Measurements from ENCODE around the gene HINT2.

The HINT2 gene

GRCh38 chr9:35814841-35815543 is at the start of gene HINT2:
Gene HINT2 (minus strand): TSS chr9:35815042. CDS start chr9:35814979, 63 bp downstream.
- H3K4me1 ChIP-seq (ENCODE audit: insufficient read depth, low read length), result peaks cover 18% of the 10 kb centered on the region
- H3K36me3 ChIP-seq (ENCODE audit: insufficient read depth, low read length), result no peaks in the 10 kb centered on the region
- peak within 1 kb of the TSS; percentile 72 for H3K4me3 ChIP-seq (ENCODE audit: low read length)
- peak within 1 kb of the TSS; percentile 94 for H2AFZ ChIP-seq (ENCODE audit: low read depth, low read length)
- no peaks in the 10 kb centered on the region for H3K27me3 ChIP-seq (ENCODE audit: insufficient read depth, low read length)
- H3K9me3 ChIP-seq (ENCODE audit: low read length), result no peaks in the 10 kb centered on the region

DNA sequence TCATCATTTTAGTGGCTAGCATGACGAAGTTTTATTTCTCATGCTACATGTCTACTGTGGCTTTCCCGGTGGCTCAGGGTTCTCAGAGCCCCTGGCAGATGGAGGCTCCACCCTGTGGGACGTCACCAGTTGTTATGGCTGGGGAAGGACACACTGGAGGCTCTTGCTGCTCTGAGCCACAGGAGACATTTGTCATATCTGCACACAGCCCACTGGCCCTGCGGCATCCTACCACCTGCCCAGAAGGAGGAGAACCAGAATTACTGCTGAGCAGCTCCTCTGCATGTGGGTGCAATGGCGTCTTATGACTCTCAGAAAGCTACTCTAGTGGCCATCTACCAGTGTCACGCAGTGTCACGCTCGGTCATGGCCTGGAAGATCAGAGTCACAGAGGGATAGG is 48.7 kb upstream of the HINT2 start:
- Histone ChIP-seq H3K9me3 (ENCODE audit: low read length) (no peaks in the 10 kb centered on the region), H3K4me1 (ENCODE audit: insufficient read depth, low read length) (no peaks in the 10 kb centered on the region), H3K36me3 (ENCODE audit: insufficient read depth, low read length) (no peaks in the 10 kb centered on the region), H2AFZ (ENCODE audit: low read depth, low read length) (no peak overlapping the region), H3K27me3 (ENCODE audit: insufficient read depth, low read length) (no peaks in the 10 kb centered on the region), H3K4me3 (ENCODE audit: low read length) (no peak overlapping the region)

DNA sequence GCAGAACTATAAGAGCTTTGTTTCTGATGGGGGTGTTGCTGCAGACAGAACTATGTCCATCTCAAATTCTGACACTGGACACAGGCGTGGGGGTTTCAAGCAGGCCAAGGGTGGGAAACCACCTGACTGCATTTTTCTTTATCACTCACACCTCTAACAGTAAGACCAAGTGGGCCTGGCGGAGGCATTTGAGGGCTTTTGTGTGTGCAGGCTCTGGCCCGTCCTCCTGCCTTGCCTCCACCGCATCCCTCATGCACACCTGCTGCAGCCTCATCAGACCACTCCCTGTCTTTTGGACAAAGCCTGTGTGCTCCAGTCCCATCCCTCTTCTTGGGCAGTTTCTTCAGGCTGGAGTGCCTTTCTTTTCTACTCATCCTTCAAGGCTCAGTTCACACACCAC is 47.5 kb upstream of the HINT2 start:
- no peaks in the 10 kb centered on the region for H3K36me3 ChIP-seq (ENCODE audit: insufficient read depth, low read length)
- H3K4me3 ChIP-seq (ENCODE audit: low read length), result no peak overlapping the region
- H2AFZ ChIP-seq (ENCODE audit: low read depth, low read length), result no peak overlapping the region
- no peaks in the 10 kb centered on the region for H3K27me3 ChIP-seq (ENCODE audit: insufficient read depth, low read length)
- no peaks in the 10 kb centered on the region for H3K9me3 ChIP-seq (ENCODE audit: low read length)
- H3K4me1 ChIP-seq (ENCODE audit: insufficient read depth, low read length), result no peaks in the 10 kb centered on the region

DNA sequence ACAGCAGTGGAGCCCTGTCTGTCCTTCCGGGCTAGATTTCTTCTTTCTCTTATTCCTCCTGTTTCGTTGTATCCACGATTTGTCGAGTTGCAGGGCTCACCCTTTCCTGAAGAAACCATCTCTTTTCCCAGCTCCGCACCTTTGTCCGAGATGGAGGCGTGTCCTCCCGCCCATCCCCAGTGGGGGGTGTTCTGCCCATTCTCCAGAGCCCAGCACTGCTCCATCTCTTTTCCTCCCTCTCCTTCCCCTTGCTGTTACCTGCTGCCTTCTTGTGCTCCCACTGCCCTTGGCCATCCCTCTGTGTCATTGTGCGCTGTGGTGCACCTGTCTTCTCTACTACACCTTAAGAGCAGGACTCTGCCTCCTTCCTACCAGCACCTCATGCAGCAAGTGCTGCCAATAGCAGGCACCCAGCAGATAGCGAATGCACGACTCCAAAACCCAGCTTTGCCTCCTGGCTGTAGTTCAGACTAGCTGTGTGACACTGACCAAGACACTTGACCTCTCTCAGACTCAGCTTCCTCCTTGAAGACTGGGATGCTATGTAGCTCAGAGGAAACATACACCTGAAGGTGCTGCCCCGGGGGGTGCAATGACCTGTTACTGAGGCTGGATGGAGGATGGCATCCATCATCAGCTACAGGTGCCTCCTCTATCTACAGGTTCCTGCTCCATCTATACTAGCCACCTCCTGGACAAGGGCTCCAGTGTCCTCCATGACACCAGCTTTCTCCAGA is 46.5 kb upstream of the HINT2 start:
- no peaks in the 10 kb centered on the region for H3K9me3 ChIP-seq (ENCODE audit: low read length)
- no peaks in the 10 kb centered on the region for H3K36me3 ChIP-seq (ENCODE audit: insufficient read depth, low read length)
- H2AFZ ChIP-seq (ENCODE audit: low read depth, low read length), result no peak overlapping the region
- H3K27me3 ChIP-seq (ENCODE audit: insufficient read depth, low read length), result no peaks in the 10 kb centered on the region
- H3K4me1 ChIP-seq (ENCODE audit: insufficient read depth, low read length), result no peaks in the 10 kb centered on the region
- H3K4me3 ChIP-seq (ENCODE audit: low read length), result no peak overlapping the region

DNA sequence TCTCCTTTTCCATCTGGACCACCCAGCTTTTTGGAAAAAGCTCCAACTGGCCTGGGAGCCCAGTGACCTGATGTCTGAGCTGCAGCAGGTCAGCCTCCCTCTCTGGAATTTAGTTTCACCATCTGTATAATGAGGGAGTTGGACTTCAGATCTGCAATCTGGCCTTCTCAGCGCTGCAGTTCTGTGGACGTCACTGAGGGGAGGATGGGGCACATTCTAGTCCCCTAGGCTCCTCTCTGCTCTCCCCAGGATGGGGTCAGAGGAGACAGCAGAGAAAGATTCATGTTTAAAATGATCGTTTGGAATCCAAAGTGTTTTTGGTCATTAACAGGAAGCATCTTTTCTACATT is 45.1 kb upstream of the HINT2 start:
- H2AFZ ChIP-seq (ENCODE audit: low read depth, low read length), result no peak overlapping the region
- H3K36me3 ChIP-seq (ENCODE audit: insufficient read depth, low read length), result peaks cover under 1% of the 10 kb centered on the region
- no peak overlapping the region for H3K4me3 ChIP-seq (ENCODE audit: low read length)

DNA sequence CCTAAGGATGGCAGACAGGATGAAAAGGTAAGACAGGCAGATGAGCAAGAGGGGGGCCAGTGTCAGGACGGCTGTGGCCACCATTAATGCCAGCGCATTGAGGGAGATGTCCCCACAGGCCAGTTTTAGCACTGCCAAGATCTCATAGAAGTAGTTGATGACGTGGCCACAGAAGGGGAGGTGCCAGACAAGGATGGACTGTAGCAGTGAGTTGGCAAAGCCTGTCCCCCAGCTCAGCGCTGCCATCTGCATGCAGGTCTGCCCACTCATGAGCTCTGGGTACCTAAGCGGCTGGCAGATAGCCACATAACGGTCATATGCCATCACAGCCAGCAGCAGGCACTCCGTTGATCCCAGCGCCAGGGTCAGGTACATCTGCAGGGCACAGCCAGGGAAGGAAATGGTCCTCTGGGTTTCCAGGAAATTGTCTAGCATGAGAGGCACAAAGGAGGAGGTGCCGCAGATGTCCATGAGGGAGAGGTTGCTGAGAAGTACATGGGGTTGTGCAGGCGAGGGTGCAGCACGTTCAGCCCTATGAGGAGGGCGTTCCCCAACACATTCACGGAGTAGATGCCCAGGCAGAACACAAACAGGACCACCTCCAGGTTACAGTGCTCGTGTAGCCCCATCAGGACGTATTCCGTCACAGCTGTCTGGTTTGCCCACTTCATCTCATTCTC is 44.6 kb upstream of the HINT2 start:
- Histone ChIP-seq H3K36me3 (ENCODE audit: insufficient read depth, low read length) (peaks cover 2% of the 10 kb centered on the region), H3K27me3 (ENCODE audit: insufficient read depth, low read length) (no peaks in the 10 kb centered on the region), H3K4me3 (ENCODE audit: low read length) (no peak overlapping the region), H3K9me3 (ENCODE audit: low read length) (no peaks in the 10 kb centered on the region), H2AFZ (ENCODE audit: low read depth, low read length) (no peak overlapping the region), H3K4me1 (ENCODE audit: insufficient read depth, low read length) (no peaks in the 10 kb centered on the region)

More for the DNA sequence above, 45.1 kb upstream of the HINT2 start:
- Histone ChIP-seq H3K4me1 (ENCODE audit: insufficient read depth, low read length) (no peaks in the 10 kb centered on the region), H3K27me3 (ENCODE audit: insufficient read depth, low read length) (no peaks in the 10 kb centered on the region), H3K9me3 (ENCODE audit: low read length) (no peaks in the 10 kb centered on the region)

DNA sequence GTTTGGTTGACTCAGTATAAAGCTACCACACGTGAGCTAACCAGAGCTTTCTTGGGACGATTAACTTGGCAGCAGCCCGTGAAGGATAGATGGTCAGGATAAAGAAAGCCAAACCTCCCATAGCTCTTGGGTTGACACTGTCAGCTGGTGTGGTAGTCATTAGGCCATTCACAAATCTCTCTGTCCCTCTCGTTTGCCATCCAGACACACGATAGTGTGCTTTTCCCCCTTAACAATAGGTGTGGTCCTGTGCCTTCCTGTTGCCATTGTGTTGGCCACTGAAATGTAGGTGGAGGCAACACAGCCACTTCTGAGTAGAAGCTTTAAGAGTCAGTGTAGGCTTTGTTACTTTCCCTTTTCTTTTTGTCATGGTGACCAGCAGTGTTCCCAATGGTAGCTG is 43.6 kb upstream of the HINT2 start:
- Histone ChIP-seq H3K4me1 (ENCODE audit: insufficient read depth, low read length) (no peaks in the 10 kb centered on the region), H3K36me3 (ENCODE audit: insufficient read depth, low read length) (peaks cover 2% of the 10 kb centered on the region), H3K27me3 (ENCODE audit: insufficient read depth, low read length) (no peaks in the 10 kb centered on the region), H3K4me3 (ENCODE audit: low read length) (no peak overlapping the region), H2AFZ (ENCODE audit: low read depth, low read length) (no peak overlapping the region), H3K9me3 (ENCODE audit: low read length) (no peaks in the 10 kb centered on the region)

- Histone ChIP-seq H3K4me3 (ENCODE audit: low read length) (no peak overlapping the region), H3K4me1 (ENCODE audit: insufficient read depth, low read length) (no peaks in the 10 kb centered on the region), H3K36me3 (ENCODE audit: insufficient read depth, low read length) (peaks cover 5% of the 10 kb centered on the region), H2AFZ (ENCODE audit: low read depth, low read length) (no peak overlapping the region), H3K9me3 (ENCODE audit: low read length) (no peaks in the 10 kb centered on the region), H3K27me3 (ENCODE audit: insufficient read depth, low read length) (no peaks in the 10 kb centered on the region)
These were observed 42.0 kb upstream of the HINT2 start for GRCh38 chr9:35856882-35857281.

- no peak overlapping the region for H3K4me3 ChIP-seq (ENCODE audit: low read length)
- H3K36me3 ChIP-seq (ENCODE audit: insufficient read depth, low read length), result peaks cover 7% of the 10 kb centered on the region
- H3K9me3 ChIP-seq (ENCODE audit: low read length), result no peaks in the 10 kb centered on the region
- H3K27me3 ChIP-seq (ENCODE audit: insufficient read depth, low read length), result no peaks in the 10 kb centered on the region
- no peak overlapping the region for H2AFZ ChIP-seq (ENCODE audit: low read depth, low read length)
- H3K4me1 ChIP-seq (ENCODE audit: insufficient read depth, low read length), result no peaks in the 10 kb centered on the region
These were observed 41.4 kb upstream of the HINT2 start for GRCh38 chr9:35856206-35856605.

DNA sequence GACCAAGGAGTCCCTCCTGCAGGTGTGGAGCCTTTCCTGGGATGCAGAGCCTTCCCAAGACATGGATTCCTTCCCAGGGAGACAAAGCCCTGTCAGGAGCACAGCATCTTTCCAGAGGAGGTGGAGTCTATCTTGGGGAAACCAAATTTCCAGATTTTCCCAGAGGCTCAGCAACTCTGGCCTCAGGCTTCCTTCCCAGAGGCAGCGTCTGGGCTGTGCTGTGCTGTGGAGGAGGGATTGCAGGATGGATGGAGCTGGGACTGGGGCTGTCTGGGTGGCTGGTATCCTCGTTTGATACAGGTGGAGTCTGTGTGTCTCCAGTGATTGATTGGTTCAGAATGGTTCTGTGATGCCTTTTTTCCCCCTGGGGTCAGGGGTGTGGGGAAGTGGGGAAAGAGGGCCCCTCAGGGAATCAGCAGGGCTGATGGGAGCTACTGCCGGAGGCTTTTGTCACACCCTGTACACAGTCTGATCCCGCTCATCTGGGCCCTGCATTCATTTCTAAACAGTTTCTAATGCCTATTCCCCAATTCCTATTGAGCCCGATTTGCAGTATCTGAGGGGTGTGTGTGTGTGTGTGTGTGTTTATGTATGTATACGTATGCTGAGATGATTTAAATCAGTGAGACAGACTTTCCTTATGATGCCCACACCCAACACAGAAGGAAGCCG is 39.4 kb upstream of the HINT2 start:
- Histone ChIP-seq H2AFZ (ENCODE audit: low read depth, low read length) (no peak overlapping the region), H3K36me3 (ENCODE audit: insufficient read depth, low read length) (peaks cover 14% of the 10 kb centered on the region), H3K4me1 (ENCODE audit: insufficient read depth, low read length) (no peaks in the 10 kb centered on the region), H3K4me3 (ENCODE audit: low read length) (no peak overlapping the region), H3K9me3 (ENCODE audit: low read length) (no peaks in the 10 kb centered on the region), H3K27me3 (ENCODE audit: insufficient read depth, low read length) (no peaks in the 10 kb centered on the region)

DNA sequence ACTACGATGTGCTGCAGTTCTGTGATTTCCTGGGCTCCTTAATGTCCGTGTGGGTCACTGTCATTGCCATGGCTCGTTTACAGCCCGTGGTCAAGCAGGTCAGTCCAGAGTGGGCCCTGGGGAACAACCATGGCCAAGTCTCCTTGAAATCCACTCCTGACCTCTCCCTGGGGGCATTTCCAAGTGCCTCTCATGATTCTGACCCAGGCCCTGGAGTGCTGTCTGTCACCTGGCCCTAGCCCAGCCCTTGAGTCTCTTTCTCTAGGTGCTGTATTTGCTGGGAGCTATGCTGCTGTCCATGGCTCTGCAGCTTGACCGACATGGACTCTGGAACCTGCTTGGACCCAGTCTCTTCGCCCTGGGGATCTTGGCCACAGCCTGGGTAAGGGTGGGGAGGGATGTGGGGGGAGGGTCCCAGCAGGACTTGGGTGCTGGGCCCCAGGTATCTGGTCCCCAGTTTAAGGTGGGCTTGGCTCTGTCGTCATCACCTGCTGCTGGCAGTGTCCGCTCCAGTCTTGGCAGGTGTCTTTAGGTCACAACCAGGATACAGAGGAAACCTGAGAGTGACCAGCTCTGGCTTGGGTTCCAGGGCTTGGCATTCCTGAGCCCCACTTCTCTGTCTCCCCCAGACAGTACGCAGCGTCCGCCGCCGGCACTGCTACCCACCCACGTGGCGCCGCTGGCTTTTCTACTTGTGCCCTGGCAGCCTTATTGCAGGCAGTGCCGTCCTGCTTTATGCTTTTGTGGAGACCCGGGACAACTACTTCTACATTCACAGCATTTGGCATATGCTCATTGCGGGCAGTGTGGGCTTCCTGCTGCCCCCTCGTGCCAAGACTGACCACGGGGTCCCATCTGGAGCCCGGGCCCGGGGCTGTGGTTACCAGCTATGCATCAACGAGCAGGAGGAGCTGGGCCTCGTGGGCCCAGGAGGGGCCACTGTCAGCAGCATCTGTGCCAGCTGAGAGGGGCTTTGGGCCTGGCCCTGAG is 38.3 kb upstream of the HINT2 start:
- H3K4me1 ChIP-seq (ENCODE audit: insufficient read depth, low read length), result no peaks in the 10 kb centered on the region
- H3K27me3 ChIP-seq (ENCODE audit: insufficient read depth, low read length), result no peaks in the 10 kb centered on the region
- H3K36me3 ChIP-seq (ENCODE audit: insufficient read depth, low read length), result peaks cover 17% of the 10 kb centered on the region
- no peak overlapping the region for H3K4me3 ChIP-seq (ENCODE audit: low read length)
- H2AFZ ChIP-seq (ENCODE audit: low read depth, low read length), result no peak overlapping the region
- H3K9me3 ChIP-seq (ENCODE audit: low read length), result no peaks in the 10 kb centered on the region

DNA sequence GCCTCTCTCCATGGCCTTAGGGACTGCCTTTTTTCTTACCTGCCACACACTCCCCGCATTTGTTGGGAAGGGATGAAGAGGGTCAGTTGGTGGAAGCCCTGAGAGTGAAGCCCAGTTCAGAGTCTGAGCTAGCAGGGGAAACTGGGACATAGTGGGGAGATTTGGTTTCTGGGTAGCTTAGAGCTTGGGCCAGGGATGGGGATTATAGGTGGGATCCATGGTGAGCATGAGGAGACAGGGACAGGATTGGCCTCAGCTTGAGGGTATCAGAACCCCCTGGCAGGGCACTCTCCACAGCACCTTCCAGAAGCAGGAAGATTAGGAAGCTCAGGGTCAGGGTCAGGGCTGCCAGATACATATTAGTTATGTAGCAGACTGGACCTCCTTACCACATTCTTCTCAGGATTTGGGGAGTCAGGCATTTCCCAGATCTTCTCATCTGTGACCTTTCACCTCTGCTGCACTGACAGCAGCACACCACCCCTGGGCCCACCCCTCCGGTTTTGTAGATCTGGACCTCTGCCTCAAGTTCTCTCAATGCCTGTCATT is 37.5 kb upstream of the HINT2 start:
- H3K4me1 ChIP-seq (ENCODE audit: insufficient read depth, low read length), result no peaks in the 10 kb centered on the region
- H3K27me3 ChIP-seq (ENCODE audit: insufficient read depth, low read length), result no peaks in the 10 kb centered on the region
- peaks cover 24% of the 10 kb centered on the region for H3K36me3 ChIP-seq (ENCODE audit: insufficient read depth, low read length)
- H2AFZ ChIP-seq (ENCODE audit: low read depth, low read length), result no peak overlapping the region
- no peak overlapping the region for H3K4me3 ChIP-seq (ENCODE audit: low read length)
- H3K9me3 ChIP-seq (ENCODE audit: low read length), result no peaks in the 10 kb centered on the region
